AG08396 (cell line): Measurements from ENCODE around the gene OR51T1.

Source experiments
- DNase-seq: peaks from one replicate; pipeline ENCODE4 v3.0.0; 2012; ENCODE audit warnings: low spot score, mixed read lengths

Gene OR51T1

GRCh38 chr11:4926608-4927007 is 44.9 kb downstream of the OR51T1 start:
- no peak for DNase-seq
